Fibroblast of skin of right quadriceps (primary cell): ENCODE results near the gene POU6F1.
"Not testable (repeated sequence)": the region's sequence is repeated elsewhere in the genome, so short reads cannot be mapped to it uniquely, and the experiment has no call there.

Source experiments
- DNase-seq: peaks from one replicate; pipeline ENCODE4 v3.0.0-alpha.2; 2013

POU6F1 gene, protein sequence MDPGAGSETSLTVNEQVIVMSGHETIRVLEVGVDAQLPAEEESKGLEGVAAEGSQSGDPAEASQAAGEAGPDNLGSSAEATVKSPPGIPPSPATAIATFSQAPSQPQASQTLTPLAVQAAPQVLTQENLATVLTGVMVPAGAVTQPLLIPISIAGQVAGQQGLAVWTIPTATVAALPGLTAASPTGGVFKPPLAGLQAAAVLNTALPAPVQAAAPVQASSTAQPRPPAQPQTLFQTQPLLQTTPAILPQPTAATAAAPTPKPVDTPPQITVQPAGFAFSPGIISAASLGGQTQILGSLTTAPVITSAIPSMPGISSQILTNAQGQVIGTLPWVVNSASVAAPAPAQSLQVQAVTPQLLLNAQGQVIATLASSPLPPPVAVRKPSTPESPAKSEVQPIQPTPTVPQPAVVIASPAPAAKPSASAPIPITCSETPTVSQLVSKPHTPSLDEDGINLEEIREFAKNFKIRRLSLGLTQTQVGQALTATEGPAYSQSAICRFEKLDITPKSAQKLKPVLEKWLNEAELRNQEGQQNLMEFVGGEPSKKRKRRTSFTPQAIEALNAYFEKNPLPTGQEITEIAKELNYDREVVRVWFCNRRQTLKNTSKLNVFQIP

DNA sequence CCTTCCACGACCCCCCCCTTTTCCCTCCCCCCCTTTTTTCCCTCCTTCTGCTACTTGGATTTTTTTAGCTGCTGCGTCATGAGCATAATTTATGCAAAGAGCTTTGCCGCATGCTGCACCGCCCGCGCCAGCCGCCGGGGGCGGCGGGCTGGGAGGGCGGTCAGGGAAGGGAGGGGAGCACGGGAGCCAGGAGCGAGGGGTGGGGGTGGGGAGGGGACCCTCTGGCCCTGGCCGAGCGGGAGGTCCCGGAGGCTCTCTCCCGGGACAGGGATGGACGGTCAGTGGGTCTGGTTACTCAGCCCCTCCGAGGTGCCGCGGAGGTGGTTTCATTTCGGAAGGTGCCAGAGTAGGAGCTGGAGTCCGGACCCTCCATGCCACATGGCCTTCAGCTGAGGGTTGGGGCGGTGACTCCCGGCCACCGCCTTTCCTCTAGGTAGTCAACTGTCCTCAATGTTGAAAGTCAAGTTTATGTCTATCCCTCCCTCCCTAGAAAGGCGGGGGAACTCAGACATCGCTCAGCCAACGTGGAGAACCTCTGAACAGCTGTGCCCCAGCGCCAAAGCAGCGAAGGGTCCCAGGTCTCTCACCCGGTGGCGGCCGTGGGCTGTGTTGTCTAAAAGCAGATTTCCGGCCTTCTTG lies at the start of gene POU6F1:
POU6F1 (minus strand) TSS at position 95 of the 639 bp plus-strand sequence. CDS start 11,226 bp downstream, outside the sequence.
- peak; percentile 87 for DNase-seq

DNA sequence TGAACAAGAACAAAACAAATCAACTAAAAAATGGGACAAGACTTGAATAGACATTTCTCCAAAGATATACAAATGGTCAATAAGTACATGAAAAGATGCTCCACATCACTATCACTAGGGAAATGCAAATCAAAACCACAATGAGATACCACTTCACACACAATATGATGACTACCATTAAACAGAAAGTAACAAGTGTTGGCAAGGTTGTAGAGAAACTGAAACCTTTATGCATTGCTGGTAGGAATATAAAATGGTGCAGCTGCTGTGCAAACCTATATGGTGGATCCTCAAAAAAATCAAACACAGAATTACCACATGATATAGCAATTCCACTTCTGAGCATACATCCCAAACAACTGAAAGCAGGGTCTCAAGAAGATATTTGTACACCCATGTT lies 47.2 kb upstream of the POU6F1 start:
- no peak for DNase-seq

DNA sequence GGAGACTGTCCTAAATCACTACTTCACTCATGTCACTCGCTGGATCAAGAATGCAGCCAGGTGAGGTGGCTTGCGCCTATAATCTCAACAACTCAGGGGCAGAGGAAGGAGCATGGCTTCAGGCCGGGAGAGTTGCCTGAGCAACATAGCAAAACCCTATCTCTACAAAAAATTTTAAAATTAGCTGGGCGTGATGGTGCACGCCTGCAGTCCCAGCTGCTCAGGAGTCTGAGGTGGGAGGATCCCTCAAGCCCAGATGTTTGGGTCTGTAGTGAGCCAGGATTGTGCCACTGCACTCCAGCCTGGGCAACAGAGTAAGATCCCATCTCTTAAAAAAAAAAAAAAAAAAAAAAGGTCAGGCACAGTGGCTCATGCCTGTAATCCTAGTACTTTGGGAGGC lies 46.4 kb upstream of the POU6F1 start:
- no peak for DNase-seq

DNA sequence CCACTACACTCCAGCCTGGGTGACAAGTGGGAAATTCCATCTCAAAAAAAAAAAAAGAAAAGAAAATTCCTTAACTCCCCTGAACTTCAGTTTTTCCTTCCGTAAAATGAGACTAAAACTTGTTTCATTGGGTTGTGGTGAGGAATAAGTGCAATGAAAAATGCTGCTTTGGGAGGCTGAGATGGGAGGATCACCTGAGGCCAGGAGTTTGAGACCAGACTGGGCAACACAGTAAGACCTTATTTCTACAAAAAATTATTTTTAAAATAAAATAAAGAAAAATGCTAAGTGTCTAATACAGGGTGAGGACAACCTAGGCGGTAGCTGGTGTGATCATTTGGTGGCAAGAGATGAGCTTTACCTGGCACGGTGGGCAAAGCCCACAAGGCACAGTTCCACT lies 45.5 kb upstream of the POU6F1 start:
- DNase-seq, result no peak

DNA sequence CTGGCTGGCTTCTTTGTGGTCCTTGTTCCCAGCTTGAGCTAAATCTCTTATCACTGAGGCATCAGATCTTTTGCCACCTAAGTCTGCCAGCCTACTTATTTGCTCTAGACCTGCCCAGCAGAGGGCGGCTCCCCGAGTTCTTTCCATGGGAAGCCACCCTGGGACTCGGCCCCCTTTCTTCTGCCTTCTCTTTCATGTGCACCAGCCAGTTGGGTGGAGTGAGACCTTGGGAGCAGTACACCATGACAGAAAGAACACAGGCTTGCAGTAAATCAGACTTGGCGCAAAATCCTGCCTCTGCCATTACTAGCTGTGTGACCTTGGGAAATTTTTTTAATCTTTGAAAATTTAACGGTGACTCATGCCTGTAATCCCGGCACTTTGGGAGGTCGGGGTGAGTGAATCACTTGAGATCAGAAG lies 44.9 kb upstream of the POU6F1 start:
- peak; percentile 63 for DNase-seq

DNA sequence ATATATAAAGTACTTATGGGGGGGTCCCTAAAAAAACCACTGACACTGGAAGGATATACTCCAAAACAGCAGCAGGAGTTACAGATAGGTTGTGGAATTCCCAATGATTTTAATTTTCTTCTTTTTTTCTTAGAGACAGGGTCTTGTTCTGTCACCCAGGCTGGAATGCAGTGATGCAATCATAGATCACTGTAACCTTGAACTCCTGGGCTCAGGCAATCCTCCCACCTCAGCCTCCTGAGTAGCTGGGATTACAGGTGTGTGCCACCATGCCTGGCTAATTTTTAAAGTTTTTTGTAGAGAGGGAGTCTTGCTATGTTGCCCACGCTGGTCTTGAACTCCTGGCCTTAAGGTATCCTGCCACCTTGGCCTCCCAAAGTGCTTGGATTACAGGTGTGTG lies 41.7 kb upstream of the POU6F1 start:
- DNase-seq, result not testable (repeated sequence)

DNA sequence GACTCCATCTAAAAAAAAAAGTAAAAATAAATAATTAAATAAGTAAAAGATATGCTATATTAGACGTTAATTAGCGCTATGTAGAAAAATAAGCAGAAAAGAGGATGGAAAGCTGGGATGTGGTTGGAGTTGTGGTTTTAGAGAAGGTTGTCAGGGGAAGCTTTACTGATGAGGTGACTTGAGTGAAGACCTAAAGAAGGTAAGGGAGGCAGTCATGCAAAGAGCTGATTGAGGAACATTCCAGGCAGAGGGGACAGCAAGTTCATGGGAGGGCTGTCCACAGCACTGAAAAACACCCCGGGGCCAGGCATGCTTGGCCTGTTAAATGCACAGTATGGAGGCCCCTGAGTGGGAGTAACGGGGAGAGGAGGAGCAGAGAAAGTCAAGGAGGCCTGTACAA lies 36.7 kb upstream of the POU6F1 start:
- no peak for DNase-seq

DNA sequence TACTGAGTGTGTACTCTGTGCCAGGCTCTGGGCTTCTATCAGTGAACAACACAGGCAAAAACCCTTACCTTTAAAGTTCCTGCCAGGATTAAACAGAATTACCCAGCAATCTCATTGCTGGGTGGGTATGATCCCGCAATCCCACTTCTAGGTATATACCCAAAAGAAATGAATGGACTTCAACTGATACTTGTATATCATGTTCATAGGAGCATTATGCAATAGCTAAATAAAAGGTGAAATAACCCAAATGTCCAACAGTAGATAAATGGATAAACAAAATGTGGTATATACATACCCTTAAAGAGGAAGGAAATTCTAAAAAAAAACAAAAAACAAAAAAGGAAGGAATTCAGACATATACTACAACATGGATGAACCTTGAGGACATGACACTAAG lies 35.4 kb upstream of the POU6F1 start:
- no peak for DNase-seq

DNA sequence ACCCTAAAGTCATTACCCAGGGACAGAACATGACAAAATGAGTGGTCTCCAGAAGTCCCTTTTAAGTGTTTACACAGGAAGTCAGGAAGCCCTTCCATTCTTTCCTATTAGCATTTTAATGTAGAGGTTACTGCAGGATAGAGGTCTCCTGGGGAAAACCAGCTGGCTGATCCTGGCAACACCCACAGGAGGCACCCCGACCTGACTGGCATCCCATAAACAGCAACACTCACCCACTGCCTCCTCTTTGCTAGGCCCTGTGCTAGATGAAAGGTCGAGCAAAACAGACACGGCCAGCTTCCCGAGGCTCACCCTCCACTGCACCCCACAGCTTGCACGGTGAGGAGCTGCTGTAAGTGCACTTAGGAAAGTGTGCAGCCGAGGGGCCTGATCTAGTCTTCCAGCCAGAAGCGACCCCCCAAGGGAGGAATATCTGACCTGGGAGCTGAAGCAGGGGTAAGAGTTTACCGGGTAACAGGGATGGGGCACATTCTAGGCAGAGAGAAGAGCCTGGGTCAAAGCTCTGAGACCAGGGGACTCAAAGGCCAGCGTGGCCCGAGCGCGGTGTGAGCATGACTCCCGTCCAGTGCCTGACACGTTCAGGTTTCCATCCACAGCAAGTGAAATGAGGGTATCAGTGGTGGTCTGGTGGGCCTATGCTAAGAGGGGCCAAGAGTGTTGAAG lies 29.8 kb upstream of the POU6F1 start:
- no peak for DNase-seq

DNA sequence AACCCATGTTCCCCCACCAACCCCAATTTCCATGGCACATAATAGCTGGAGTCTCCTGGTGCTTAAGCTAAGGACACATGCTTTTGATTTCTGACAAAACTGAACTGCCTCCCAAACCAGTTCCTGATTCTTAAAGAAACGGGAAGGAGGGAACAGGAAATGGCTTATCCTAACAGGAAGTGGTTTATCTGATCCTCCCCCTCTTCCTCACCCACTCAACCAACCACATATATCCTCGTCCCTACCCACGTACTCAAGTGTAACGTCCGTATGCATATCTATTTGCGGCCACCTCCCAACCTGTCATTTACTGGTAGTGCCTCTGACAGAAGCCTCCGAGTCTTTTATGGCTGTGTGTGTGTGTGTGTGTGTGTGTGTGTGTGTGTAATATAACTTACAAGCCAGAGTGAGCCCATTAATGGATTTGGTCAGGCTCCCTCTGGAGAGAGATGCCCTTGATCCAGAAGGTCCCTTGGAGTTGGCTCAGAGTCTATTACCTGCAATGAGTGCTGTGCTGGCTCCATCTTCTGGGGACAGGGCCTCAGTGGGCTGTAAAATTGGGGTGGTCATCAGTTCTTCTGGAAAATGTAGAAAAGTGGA lies 28.5 kb upstream of the POU6F1 start:
- peak; percentile 67 for DNase-seq

DNA sequence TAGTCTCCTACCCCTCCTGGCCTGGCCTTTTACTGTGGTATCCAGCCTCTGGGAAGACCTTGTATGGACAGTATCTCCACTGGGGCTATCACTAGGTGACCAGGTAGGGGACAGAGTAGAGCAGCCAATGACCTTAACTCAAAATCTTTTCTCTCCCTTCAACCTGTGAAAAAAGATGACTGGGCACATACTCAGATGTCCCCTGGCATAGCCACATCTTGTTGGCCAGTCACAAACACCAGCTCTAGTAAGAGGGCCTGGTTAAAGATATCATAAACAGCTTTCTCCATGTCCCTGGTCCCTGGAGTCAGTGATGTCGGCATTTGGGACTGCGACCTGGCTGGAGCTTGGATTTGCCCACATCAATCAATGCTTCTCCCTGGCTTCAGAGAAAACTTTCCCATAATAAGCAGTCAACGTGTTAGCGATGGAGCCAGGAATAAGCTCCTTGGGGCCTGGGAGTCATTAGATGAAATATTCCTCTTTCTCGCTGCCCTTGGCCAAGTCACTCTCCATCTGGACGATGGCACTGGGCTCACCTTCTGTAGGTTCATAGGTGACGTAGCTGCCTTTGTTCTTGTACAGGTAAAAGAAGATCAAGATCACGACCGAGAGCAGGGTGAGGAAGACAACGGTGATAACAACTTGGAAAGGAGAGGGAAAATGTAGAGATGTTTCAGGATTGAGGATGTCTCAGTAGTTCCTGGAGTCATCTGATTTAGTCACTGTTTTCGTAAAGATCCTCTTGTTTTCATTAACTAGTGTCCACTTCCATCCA lies 27.8 kb upstream of the POU6F1 start:
- DNase-seq, result no peak

DNA sequence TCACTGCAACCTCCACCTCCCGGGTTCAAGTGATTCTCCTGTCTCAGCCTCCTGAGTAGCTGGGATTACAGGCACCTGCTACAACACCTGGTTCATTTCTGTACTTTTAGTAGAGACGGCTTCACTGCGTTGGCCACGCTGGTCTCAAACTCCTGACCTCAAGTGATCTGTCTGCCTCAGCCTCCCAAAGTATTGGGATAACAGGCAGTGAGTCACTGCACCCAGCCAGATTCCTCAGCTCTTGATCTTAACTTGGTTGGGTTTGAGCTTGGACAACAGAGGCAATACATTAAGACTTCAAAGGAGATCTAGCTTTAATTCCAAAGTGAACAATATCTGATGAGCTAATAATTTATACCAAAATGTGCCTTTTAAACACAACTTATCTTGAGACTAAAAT lies 26.4 kb upstream of the POU6F1 start:
- peak; percentile 7 for DNase-seq

DNA sequence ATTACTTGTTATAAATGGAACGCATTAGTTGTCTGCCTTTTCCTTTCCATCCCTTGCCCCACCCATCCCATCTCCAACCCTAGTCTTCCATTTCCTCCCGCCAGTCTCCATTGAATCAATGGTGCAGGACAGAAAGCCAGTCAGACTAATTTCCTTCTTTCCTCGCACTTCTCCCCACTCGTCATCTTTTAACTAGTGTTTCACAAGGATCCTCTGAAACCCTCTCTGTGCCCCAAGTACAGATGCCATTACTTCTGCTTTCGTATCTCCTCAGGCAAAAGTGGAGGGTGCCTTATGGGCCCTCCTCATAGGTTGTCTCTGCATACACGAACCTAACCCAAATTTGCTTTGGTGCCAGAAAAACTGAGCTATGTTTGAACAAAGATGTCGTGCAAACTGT lies 25.0 kb upstream of the POU6F1 start:
- no peak for DNase-seq

DNA sequence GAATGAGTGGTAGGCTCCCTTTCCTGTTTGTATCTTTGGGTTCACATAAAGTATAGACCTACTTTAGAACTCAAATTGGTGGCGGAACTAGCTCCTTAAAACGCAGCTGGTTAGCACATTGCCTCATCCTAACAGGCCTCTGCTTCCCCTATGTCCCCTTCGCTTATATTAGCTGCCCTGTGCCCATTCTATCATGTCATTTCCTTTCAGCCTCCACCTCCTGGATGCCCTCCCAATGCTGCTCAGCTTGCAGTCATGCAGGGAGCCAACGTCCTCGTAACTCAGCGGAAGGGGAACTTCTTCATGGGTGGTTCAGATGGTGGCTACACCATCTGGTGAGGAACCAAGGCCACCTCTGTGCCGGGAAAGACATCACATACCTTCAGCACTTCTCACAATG lies 24.3 kb upstream of the POU6F1 start:
- no peak for DNase-seq

DNA sequence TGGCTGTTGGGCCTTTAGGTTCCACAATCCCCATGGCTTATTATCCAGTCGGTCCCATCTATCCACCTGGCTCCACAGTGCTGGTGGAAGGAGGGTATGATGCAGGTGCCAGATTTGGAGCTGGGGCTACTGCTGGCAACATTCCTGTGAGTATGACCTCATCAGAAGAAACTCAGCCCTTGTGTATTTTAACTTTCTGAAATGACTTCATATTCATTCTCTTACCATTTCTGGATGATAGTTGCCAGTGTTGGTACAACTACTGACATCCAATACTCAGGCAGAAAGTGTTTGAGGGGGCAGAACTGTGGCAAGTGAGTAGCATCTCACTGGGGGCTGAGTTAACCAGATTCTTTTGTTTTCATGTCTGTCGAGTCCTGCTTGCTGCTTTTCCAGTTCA lies 23.1 kb upstream of the POU6F1 start:
- peak; percentile 21 for DNase-seq

DNA sequence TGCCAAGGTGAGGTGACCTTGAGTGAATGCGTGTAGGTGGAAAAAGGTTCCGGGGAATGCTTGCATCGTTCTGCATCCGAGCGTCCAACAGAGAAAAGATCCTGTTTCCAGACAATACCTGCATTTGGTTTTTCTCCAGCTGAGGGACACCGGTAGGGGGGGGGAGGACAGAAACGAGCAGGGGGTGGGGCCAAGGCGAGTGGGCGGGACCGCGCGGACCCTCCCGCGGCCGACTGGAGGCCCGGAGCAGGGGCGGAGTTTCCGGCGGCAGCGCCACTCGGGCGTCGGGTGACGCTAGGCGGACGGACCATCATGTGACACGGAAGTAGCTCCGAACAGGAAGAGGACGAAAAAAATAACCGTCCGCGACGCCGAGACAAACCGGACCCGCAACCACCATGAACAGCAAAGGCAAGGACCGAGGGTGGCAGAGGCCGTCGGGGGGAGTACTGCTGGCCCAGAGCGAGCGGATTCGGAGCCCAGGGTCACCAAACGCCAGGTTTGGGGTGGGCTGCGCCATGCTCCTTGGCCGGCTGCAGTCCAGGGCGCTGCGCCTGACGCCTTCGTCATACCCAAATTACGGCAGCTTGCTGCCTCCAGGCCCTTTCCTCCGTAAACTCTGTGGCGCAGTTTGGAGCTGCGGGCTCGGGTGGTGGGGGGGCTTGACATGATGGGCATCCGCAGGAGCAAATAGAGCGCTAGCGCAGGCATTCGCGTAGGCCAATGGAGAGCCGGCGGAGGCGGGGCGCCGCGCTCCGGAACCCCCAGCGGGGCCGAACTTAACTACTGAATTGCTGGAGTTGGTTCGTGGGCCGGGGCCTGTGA lies 20.9 kb upstream of the POU6F1 start, which contains the start of gene DAZAP2:
DAZAP2 (plus strand) TSS at position 317 of the 825 bp plus-strand sequence; CDS start at position 399, 82 bp downstream.
- peak; percentile 94 for DNase-seq

DNA sequence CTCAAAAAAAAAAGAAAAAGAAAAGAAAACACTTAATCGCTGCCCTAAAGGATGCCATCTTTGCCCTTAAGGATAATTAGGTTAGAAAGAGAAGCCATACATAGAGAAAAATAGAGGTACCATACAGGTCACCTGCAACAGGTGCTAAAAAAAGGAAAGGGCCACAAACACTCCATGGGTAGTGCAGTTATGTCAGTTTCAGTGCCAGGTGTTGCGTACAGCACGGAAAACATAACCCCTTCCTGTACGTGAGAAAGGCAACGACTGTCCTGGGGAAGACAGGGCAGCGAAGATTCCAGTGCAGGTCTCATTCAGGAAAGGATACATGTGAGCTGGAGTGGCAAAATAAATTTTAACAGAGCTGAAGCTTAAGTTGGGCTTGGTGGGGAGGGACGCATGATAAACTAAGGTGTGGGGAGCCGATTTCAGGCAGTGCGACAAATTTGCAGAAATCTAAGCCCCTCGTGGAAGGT lies 20.2 kb upstream of the POU6F1 start:
- no peak for DNase-seq

DNA sequence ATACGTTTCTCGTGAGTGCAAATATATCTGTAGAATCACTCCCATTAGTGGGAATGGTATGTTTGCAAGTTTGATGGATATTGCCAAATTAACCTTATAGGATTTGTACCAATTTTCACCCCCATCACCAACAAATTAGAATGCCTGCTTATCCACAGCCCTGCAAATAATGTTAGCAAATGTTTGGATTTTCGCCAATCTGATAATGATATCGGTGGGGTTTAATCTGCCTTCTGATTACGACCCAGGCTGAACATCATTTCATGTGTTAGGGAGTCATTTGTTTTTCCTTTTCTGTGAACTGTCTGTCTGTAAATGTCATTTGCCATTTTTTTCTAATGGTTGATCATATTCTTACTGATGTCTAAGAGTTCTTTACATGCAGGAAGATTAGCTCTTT lies 16.7 kb upstream of the POU6F1 start:
- DNase-seq, result no peak

DNA sequence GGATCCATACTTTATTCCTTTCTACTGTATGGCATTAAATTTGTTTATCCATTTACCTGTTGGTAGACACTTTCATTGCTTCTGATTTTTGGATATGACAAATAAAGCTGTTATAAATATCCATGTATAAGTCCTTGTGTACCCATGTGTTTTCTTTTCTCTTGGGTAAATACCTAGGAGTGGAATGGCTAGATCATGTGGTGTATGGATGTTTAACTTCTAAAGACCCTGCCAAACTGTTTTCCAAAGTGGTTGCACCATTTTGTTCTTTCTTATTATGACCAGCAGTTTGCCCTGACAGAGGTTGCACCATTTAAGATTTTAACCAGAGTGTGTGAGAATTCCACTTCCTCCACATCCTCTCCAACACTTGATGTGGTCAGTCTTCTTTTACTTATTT lies 14.8 kb upstream of the POU6F1 start:
- no peak for DNase-seq

DNA sequence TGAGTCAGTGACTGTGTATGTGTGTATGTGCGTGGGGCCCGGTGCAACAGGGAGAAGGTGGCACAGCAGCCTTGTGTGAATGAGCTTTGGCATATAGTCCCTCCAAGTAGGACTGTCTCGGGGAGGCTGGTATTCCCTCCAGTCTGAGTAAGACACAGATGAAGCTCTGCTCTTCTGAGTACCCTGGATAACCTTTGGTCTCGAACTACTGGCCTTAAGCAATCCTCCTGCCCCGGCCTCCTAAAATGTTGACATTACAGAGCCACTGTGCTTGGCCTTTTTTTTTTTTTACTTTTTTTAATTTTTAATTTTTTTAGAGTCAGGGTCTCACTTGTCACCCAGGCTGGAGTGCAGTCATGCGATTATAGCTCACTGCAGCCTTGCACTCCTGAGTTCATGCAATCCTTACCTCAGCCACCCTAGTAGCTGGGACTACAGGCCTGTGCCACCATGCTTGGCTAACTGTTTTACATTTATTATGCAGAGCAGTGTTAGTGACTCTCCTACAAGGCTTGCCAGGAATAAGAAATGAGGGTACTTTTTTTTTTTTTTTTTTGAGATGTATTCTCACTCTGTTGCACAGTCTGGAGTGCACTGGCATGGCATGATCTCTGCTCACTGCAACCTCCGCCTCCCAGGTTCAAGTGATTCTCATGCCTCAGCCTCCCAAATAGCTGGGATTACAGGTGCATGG lies 11.4 kb upstream of the POU6F1 start:
- DNase-seq, result no peak
